MM.1S (cell line): ENCODE results near the gene TMCO1.
"Not testable (repeated sequence)": the region's sequence is repeated elsewhere in the genome, so short reads cannot be mapped to it uniquely, and the experiment has no call there.

Source experiments
- DNase-seq: peaks from one replicate; pipeline ENCODE4 v3.0.0-alpha.2; 2015
- H2AFZ ChIP-seq: fragments of 300-600 bp; sonication (generic); 2 replicates; pipeline ENCODE4 v1.6.0; 2016; ENCODE audit warnings: antibody characterized with exemption, low read length
- H3F3A ChIP-seq: fragments of 300-600 bp; sonication (generic); 2 replicates; pipeline ENCODE4 v1.6.1; 2016; ENCODE audit warnings: mild to moderate bottlenecking, antibody characterized with exemption, low read length, moderate library complexity, mixed read lengths; ENCODE audit not compliant: insufficient read depth
- H3K27ac ChIP-seq: fragments of 300-600 bp; sonication (generic); 2 replicates; pipeline ENCODE4 v1.5.1; 2016; ENCODE audit warnings: mild to moderate bottlenecking, low read length
- H3K27me3 ChIP-seq: fragments of 300-600 bp; sonication (generic); replicated peaks from 2 replicates; pipeline ENCODE4 v1.6.0; 2016; ENCODE audit warnings: low read length; ENCODE audit not compliant: insufficient read depth
- H3K36me3 ChIP-seq: fragments of 300-600 bp; sonication (generic); replicated peaks from 2 replicates; pipeline ENCODE4 v1.6.1; 2016; ENCODE audit warnings: mild to moderate bottlenecking, low read length, mixed read lengths; ENCODE audit not compliant: insufficient read depth
- H3K4me1 ChIP-seq: fragments of 300-600 bp; sonication (generic); 2 replicates; pipeline ENCODE4 v1.6.1; 2016; ENCODE audit warnings: low read length, mixed read lengths
- H3K4me2 ChIP-seq: fragments of 300-600 bp; sonication (generic); 2 replicates; pipeline ENCODE4 v1.6.0; 2016; ENCODE audit warnings: low read depth, low read length
- H3K4me3 ChIP-seq: fragments of 300-600 bp; sonication (generic); 2 replicates; pipeline ENCODE4 v1.5.1; 2016; ENCODE audit warnings: low read length, mixed read lengths
- H3K79me2 ChIP-seq: fragments of 300-600 bp; sonication (generic); 2 replicates; pipeline ENCODE4 v1.6.1; 2016; ENCODE audit warnings: mixed run types, low read length, mixed read lengths
- H3K9ac ChIP-seq: fragments of 300-600 bp; sonication (generic); 2 replicates; pipeline ENCODE4 v1.6.1; 2016; ENCODE audit warnings: low read length, mixed read lengths
- H3K9me2 ChIP-seq: fragments of 300-600 bp; sonication (generic); replicated peaks from 2 replicates; pipeline ENCODE4 v1.6.1; 2016; ENCODE audit warnings: mild to moderate bottlenecking, low read length, mixed read lengths; ENCODE audit not compliant: insufficient read depth
- H3K9me3 ChIP-seq: fragments of 300-600 bp; sonication (generic); replicated peaks from 2 replicates; pipeline ENCODE4 v1.6.1; 2016; ENCODE audit warnings: mild to moderate bottlenecking, low read length, mixed read lengths; ENCODE audit not compliant: insufficient read depth
- H4K20me1 ChIP-seq: fragments of 300-600 bp; sonication (generic); 2 replicates; pipeline ENCODE4 v1.6.1; 2016; ENCODE audit warnings: mild to moderate bottlenecking, low read length, moderate library complexity, mixed read lengths; ENCODE audit not compliant: insufficient read depth
- EZH2 ChIP-seq: fragments of 300-600 bp; sonication (generic); optimal IDR thresholded peaks from 2 replicates; pipeline ENCODE3; 2017; ENCODE audit warnings: low read depth, mild to moderate bottlenecking, antibody characterized with exemption, low read length, mixed read lengths
- EZH2phosphoT487 ChIP-seq: fragments of 300-600 bp; sonication (generic); IDR thresholded peaks from 2 replicates; pipeline ENCODE4 v1.6.1; 2018; ENCODE audit warnings: antibody characterized with exemption, low read length
- TF ChIP-seq, protein P1 (sequence below): fragments of 300-600 bp; sonication (generic); IDR thresholded peaks from 2 replicates; pipeline ENCODE4 v1.5.1; 2016; ENCODE audit warnings: antibody characterized with exemption, low read length, mixed read lengths

TMCO1 gene

GRCh38 chr1:165686971-165687433 is 81.7 kb downstream of the TMCO1 start:
- Histone ChIP-seq H3K4me1 (no peaks in the 10 kb centered on the region), H3K27ac (no peak overlapping the region), H3F3A (no peaks in the 10 kb centered on the region), H3K9me3 (no peaks in the 10 kb centered on the region), H3K79me2 (peaks cover 77% of the 10 kb centered on the region), H2AFZ (no peak overlapping the region), H4K20me1 (no peaks in the 10 kb centered on the region), H3K27me3 (no peaks in the 10 kb centered on the region), H3K36me3 (peaks cover 10% of the 10 kb centered on the region; the same call in 1 of the 2 replicates), H3K9me2 (no peaks in the 10 kb centered on the region), H3K4me3 (no peak overlapping the region), H3K9ac (no peak overlapping the region), H3K4me2 (no peak overlapping the region)
- DNase-seq, result no peak
- TF ChIP-seq, protein P1, sequence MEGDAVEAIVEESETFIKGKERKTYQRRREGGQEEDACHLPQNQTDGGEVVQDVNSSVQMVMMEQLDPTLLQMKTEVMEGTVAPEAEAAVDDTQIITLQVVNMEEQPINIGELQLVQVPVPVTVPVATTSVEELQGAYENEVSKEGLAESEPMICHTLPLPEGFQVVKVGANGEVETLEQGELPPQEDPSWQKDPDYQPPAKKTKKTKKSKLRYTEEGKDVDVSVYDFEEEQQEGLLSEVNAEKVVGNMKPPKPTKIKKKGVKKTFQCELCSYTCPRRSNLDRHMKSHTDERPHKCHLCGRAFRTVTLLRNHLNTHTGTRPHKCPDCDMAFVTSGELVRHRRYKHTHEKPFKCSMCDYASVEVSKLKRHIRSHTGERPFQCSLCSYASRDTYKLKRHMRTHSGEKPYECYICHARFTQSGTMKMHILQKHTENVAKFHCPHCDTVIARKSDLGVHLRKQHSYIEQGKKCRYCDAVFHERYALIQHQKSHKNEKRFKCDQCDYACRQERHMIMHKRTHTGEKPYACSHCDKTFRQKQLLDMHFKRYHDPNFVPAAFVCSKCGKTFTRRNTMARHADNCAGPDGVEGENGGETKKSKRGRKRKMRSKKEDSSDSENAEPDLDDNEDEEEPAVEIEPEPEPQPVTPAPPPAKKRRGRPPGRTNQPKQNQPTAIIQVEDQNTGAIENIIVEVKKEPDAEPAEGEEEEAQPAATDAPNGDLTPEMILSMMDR, result no peak
- no peak for TF ChIP-seq EZH2phosphoT487
- TF ChIP-seq EZH2, result no peak

GRCh38 chr1:165686121-165686970 is 82.3 kb downstream of the TMCO1 start:
- Histone ChIP-seq H3K4me2 (no peak overlapping the region), H3K9me2 (no peaks in the 10 kb centered on the region), H4K20me1 (no peaks in the 10 kb centered on the region), H3K27ac (no peak overlapping the region), H3K9me3 (no peaks in the 10 kb centered on the region), H3K4me3 (no peak overlapping the region), H3K79me2 (peaks cover 71% of the 10 kb centered on the region), H3K27me3 (no peaks in the 10 kb centered on the region), H3K36me3 (peaks cover 12% of the 10 kb centered on the region), H3K9ac (no peak overlapping the region), H2AFZ (no peak overlapping the region), H3F3A (no peaks in the 10 kb centered on the region), H3K4me1 (no peaks in the 10 kb centered on the region)
- no peak for DNase-seq
- TF ChIP-seq EZH2 (no peak), EZH2phosphoT487 (no peak)
- TF ChIP-seq, protein P1, result no peak

DNA sequence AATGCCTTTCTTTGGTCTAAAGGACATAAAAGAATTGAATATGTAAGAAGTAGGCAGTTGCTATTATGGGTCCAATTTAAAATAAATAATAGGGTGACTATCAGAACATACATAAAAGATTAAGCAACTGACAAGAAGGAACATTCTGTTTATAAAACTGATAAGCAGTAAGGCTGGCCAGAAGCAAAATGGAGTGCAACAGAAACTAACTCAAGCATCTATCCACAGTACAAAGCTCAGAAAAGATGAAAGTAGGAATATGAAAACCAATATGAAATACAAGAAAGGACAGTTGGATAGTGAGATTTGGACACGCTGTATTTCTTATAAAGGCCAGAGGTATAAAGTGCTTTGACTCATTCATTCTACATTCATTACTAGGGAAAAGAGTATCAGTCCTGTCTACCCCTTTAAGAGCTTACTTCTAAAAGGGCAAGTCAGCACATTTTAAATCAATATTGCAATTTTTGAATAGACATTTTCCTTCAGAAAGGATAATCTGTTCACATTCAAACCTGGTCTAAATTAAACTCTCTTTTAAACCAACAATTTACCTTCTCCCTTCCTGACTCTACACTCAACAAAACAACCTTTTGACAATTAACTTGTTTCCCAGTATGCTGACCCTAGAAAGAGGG is 84.7 kb downstream of the TMCO1 start:
- no peak overlapping the region for H3K4me2 ChIP-seq
- no peak overlapping the region for H3K27ac ChIP-seq
- TF ChIP-seq EZH2 (no peak), EZH2phosphoT487 (no peak)
- TF ChIP-seq, protein P1, result no peak
- H4K20me1 ChIP-seq, result no peaks in the 10 kb centered on the region
- H3K4me3 ChIP-seq, result no peak overlapping the region
- no peak overlapping the region for H2AFZ ChIP-seq
- no peaks in the 10 kb centered on the region for H3K9me2 ChIP-seq
- H3K79me2 ChIP-seq, result peaks cover 52% of the 10 kb centered on the region
- DNase-seq, result no peak
- H3K36me3 ChIP-seq, result peaks cover 12% of the 10 kb centered on the region; the same call in 1 of the 2 replicates
- no peak overlapping the region for H3K9ac ChIP-seq
- H3K9me3 ChIP-seq, result no peaks in the 10 kb centered on the region
- H3F3A ChIP-seq, result no peaks in the 10 kb centered on the region
- no peaks in the 10 kb centered on the region for H3K4me1 ChIP-seq
- H3K27me3 ChIP-seq, result no peaks in the 10 kb centered on the region

GRCh38 chr1:165680773-165681172 is 87.9 kb downstream of the TMCO1 start:
- H3K36me3 ChIP-seq, result peaks cover 13% of the 10 kb centered on the region; the same call in 1 of the 2 replicates
- not testable (repeated sequence) for DNase-seq, H2AFZ ChIP-seq, H4K20me1 ChIP-seq, H3K4me1 ChIP-seq, H3K4me2 ChIP-seq, H3K4me3 ChIP-seq, H3F3A ChIP-seq, H3K27ac ChIP-seq, H3K27me3 ChIP-seq, H3K9ac ChIP-seq, H3K9me2 ChIP-seq, H3K9me3 ChIP-seq
- H3K79me2 ChIP-seq, result peaks cover 22% of the 10 kb centered on the region
